Measurements from ENCODE around the gene WWC1. TPM values are rescaled to one million over a fixed set of nuclear protein-coding genes. Genes with fewer than 3 reads are reported as not detected.

The WWC1 gene
- total and polyA plus RNA-seq, 9 of the 15 experiments (the other 6 are each of a cell fraction or from before 2014, with no cell fraction given): under 0.01 to 0.54 (median 0.42) TPM; not detected in 6

DNA sequence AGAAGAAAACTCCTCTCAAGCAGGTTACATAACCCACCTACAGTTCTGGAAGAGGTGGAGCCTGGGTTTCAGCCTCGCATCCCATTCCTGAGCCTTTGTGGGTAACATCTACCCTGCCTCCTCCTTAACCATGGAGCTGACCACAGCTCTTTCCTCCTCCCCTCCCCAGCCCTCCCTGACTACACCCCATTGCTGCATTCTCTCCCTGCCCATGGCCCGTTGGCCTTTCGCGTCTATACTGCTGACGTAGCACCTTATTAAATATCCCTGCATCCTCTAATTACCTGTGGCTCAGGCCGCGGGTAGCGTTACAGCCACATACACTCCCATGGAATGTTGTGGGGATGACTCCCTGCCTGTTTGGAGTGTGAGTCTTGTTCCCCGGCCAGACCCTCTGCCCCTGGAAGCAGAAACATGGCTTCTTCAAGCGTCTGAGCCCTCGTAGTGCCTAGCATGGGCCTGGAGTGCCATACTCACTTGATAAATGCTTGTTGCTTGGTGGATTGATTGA, 72.8 kb downstream of the WWC1 start (continued):
- TF ChIP-seq HDAC6 (IDR thresholded peaks at IDR 0.05; ENCODE audit: low read depth, low read length) (no peak), GATAD2B (IDR thresholded peaks at IDR 0.05; ENCODE audit: borderline replicate concordance) (no peak), ZKSCAN8 (CRISPR knock-in tag; IDR thresholded peaks at IDR 0.05) (no peak), ZZZ3 (IDR thresholded peaks at IDR 0.05) (no peak), BCOR (IDR thresholded peaks at IDR 0.05) (no peak), U2AF1 (optimal IDR thresholded peaks at IDR 0.05; ENCODE audit: low read depth, low read length) (no peak), ZNF121 (CRISPR knock-in tag; conservative IDR thresholded peaks at IDR 0.05) (no peak)
- TF ChIP-seq, protein P1, sequence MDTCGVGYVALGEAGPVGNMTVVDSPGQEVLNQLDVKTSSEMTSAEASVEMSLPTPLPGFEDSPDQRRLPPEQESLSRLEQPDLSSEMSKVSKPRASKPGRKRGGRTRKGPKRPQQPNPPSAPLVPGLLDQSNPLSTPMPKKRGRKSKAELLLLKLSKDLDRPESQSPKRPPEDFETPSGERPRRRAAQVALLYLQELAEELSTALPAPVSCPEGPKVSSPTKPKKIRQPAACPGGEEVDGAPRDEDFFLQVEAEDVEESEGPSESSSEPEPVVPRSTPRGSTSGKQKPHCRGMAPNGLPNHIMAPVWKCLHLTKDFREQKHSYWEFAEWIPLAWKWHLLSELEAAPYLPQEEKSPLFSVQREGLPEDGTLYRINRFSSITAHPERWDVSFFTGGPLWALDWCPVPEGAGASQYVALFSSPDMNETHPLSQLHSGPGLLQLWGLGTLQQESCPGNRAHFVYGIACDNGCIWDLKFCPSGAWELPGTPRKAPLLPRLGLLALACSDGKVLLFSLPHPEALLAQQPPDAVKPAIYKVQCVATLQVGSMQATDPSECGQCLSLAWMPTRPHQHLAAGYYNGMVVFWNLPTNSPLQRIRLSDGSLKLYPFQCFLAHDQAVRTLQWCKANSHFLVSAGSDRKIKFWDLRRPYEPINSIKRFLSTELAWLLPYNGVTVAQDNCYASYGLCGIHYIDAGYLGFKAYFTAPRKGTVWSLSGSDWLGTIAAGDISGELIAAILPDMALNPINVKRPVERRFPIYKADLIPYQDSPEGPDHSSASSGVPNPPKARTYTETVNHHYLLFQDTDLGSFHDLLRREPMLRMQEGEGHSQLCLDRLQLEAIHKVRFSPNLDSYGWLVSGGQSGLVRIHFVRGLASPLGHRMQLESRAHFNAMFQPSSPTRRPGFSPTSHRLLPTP (IDR thresholded peaks at IDR 0.05; ENCODE audit: borderline replicate concordance, extremely low read depth, insufficient read length): no peak

Data from K562 (cell line).